D721Med (cell line): ENCODE data around the gene MRPS27.
A peak's percentile ranks its signal among the peaks of the same experiment; 100 is the strongest.
"Not testable (repeated sequence)": the region's sequence is repeated elsewhere in the genome, so short reads cannot be mapped to it uniquely, and the experiment has no call there.

Experiments
- DNase-seq: peaks from one replicate; pipeline ENCODE4 v3.0.0; 2011; ENCODE audit warnings: low spot score; ENCODE audit not compliant: insufficient read length
- FAIRE-seq: peaks from 2 replicates; lab custom pipeline; 2011; peaks lifted over from hg19 to GRCh38; lab: Jason Lieb, UNC
- CTCF ChIP-seq: IDR thresholded peaks from 2 replicates; pipeline ENCODE4 v1.5.1; 2012; ENCODE audit warnings: mild to moderate bottlenecking, control low read depth; ENCODE audit not compliant: insufficient read depth; ENCODE audit errors: missing control alignments

MRPS27 gene

GRCh38 chr5:72298711-72299110 is 21.3 kb downstream of the MRPS27 start:
- TF ChIP-seq CTCF: no peak
- DNase-seq (no peak), FAIRE-seq (no peak)

- not testable (repeated sequence) for DNase-seq, FAIRE-seq
These were observed 21.9 kb downstream of the MRPS27 start for GRCh38 chr5:72298136-72298535.

GRCh38 chr5:72296256-72296655 is 23.8 kb downstream of the MRPS27 start:
- no peak for TF ChIP-seq CTCF
- FAIRE-seq (peak; percentile 85), DNase-seq (no peak)

- FAIRE-seq (no peak), DNase-seq (no peak)
- no peak for TF ChIP-seq CTCF
These were observed 24.5 kb downstream of the MRPS27 start for GRCh38 chr5:72295539-72295938.

GRCh38 chr5:72294473-72294872 is 25.6 kb downstream of the MRPS27 start:
- FAIRE-seq (peak; percentile 11), DNase-seq (no peak)
- TF ChIP-seq CTCF: no peak

GRCh38 chr5:72293495-72294055 is 26.5 kb downstream of the MRPS27 start:
- DNase-seq: no peak
- FAIRE-seq: no peak
- no peak for TF ChIP-seq CTCF

- TF ChIP-seq CTCF: no peak
- DNase-seq (no peak), FAIRE-seq (no peak)
These were observed 27.6 kb downstream of the MRPS27 start for GRCh38 chr5:72292411-72292810.

- DNase-seq: no peak
- TF ChIP-seq CTCF: no peak
- no peak for FAIRE-seq
These were observed 28.4 kb downstream of the MRPS27 start for GRCh38 chr5:72291601-72292000.
